Hepatocyte (in vitro differentiated cells): ENCODE results near the gene SRRM3. TPM values are rescaled to one million over a fixed set of nuclear protein-coding genes. Genes with fewer than 3 reads are reported as not detected.

ENCODE experiments used
- DNase-seq: peaks from one replicate; pipeline ENCODE4 v3.0.0-alpha.2; 2016; ENCODE audit warnings: low spot score
- H2AFZ ChIP-seq: fragments of 200-600 bp; sonication (generic); 2 replicates; pipeline ENCODE4 v1.6.0; 2016; ENCODE audit warnings: antibody characterized with exemption, mild to moderate bottlenecking
- H3K27ac ChIP-seq: fragments of 200-600 bp; sonication (generic); 2 replicates; pipeline ENCODE4 v1.5.1; 2016; ENCODE audit warnings: mild to moderate bottlenecking
- H3K27me3 ChIP-seq: fragments of 200-600 bp; sonication (generic); 2 replicates; pipeline ENCODE4 v1.6.1; 2016
- H3K36me3 ChIP-seq: fragments of 200-600 bp; sonication (generic); replicated peaks from 2 replicates; pipeline ENCODE4 v1.5.1; 2016; ENCODE audit warnings: low read depth; ENCODE audit not compliant: insufficient read depth
- H3K4me1 ChIP-seq: fragments of 200-600 bp; sonication (generic); 2 replicates; pipeline ENCODE4 v1.5.1; 2016; ENCODE audit warnings: mild to moderate bottlenecking, moderate library complexity; ENCODE audit not compliant: insufficient read depth
- H3K4me2 ChIP-seq: fragments of 200-600 bp; sonication (generic); 2 replicates; pipeline ENCODE4 v1.6.0; 2016
- H3K4me3 ChIP-seq: fragments of 200-600 bp; sonication (generic); 2 replicates; pipeline ENCODE4 v1.5.1; 2016; ENCODE audit warnings: mild to moderate bottlenecking
- H3K79me2 ChIP-seq: fragments of 200-600 bp; sonication (generic); 2 replicates; pipeline ENCODE4 v1.6.0; 2017; ENCODE audit warnings: mild to moderate bottlenecking
- H3K9me2 ChIP-seq: fragments of 200-600 bp; sonication (generic); replicated peaks from 2 replicates; pipeline ENCODE4 v1.6.0; 2017; ENCODE audit warnings: mild to moderate bottlenecking; ENCODE audit not compliant: insufficient read depth
- H3K9me3 ChIP-seq: fragments of 200-600 bp; sonication (generic); 2 replicates; pipeline ENCODE4 v1.5.1; 2016; ENCODE audit warnings: low read depth, mild to moderate bottlenecking
- H4K20me1 ChIP-seq: fragments of 200-600 bp; sonication (generic); 2 replicates; pipeline ENCODE4 v1.6.0; 2016; ENCODE audit warnings: mild to moderate bottlenecking; ENCODE audit not compliant: insufficient read depth, poor library complexity, severe bottlenecking
- EZH2 ChIP-seq: fragments of 200-600 bp; sonication (generic); IDR thresholded peaks from 2 replicates; pipeline ENCODE4 v1.6.1; 2016; ENCODE audit warnings: antibody characterized with exemption, mild to moderate bottlenecking, borderline replicate concordance
- EZH2phosphoT487 ChIP-seq: fragments of 200-600 bp; sonication (generic); IDR thresholded peaks from one replicate; pipeline ENCODE4 v1.6.1; 2018; ENCODE audit warnings: antibody characterized with exemption, mild to moderate bottlenecking, low read depth, moderate library complexity; ENCODE audit not compliant: unreplicated experiment, severe bottlenecking
- WGBS: methylation state at CpG from one replicate; pipeline ENCODE4 v1.1.6; 2016; ENCODE audit warnings: low lambda C conversion rate; ENCODE audit errors: missing lambda C conversion rate; 5-methylcytosine and 5-hydroxymethylcytosine counted together
- polyA plus RNA-seq: library from polyadenylated mRNA; unstranded; fragments of >200 nt; fragmentation: Nextera tagmentation; extraction: Ambion mirVana; gene quantifications from 2 replicates; pipeline ENCODE4 v1.2.1, GENCODE V29; 2016
- total RNA-seq: library from RNA; depleted of rRNA; stranded (reverse); fragments of >200 nt; gene quantifications from 2 replicates; pipeline ENCODE4 v1.2.3, GENCODE V29; 2014
- TF ChIP-seq, protein P1 (sequence below): fragments of 200-600 bp; sonication (generic); IDR thresholded peaks from 2 replicates; pipeline ENCODE4 v1.5.1; 2016; ENCODE audit warnings: antibody characterized with exemption, mild to moderate bottlenecking; ENCODE audit not compliant: poor library complexity

Gene SRRM3
- total and polyA plus RNA-seq, 2 experiments from 2014 or later: 1.5 to 2.3 TPM

GRCh38 chr7:76247938-76248337, 46.2 kb downstream of the SRRM3 start:
- Histone ChIP-seq H3K36me3 (no peaks in the 10 kb centered on the region), H3K27me3 (no peaks in the 10 kb centered on the region), H2AFZ (no peak overlapping the region), H3K4me1 (peaks cover 6% of the 10 kb centered on the region), H3K4me2 (no peak overlapping the region), H3K4me3 (no peak overlapping the region), H3K9me2 (no peaks in the 10 kb centered on the region), H3K79me2 (no peaks in the 10 kb centered on the region), H4K20me1 (no peaks in the 10 kb centered on the region), H3K9me3 (no peaks in the 10 kb centered on the region), H3K27ac (no peak overlapping the region)
- 90% methylated on average over 10 of the region's 10 CpGs for WGBS
- DNase-seq: no peak
- TF ChIP-seq EZH2 (no peak), EZH2phosphoT487 (no peak)
- TF ChIP-seq, protein P1, sequence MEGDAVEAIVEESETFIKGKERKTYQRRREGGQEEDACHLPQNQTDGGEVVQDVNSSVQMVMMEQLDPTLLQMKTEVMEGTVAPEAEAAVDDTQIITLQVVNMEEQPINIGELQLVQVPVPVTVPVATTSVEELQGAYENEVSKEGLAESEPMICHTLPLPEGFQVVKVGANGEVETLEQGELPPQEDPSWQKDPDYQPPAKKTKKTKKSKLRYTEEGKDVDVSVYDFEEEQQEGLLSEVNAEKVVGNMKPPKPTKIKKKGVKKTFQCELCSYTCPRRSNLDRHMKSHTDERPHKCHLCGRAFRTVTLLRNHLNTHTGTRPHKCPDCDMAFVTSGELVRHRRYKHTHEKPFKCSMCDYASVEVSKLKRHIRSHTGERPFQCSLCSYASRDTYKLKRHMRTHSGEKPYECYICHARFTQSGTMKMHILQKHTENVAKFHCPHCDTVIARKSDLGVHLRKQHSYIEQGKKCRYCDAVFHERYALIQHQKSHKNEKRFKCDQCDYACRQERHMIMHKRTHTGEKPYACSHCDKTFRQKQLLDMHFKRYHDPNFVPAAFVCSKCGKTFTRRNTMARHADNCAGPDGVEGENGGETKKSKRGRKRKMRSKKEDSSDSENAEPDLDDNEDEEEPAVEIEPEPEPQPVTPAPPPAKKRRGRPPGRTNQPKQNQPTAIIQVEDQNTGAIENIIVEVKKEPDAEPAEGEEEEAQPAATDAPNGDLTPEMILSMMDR: no peak

- H3K4me2 ChIP-seq: no peak overlapping the region
- no peaks in the 10 kb centered on the region for H3K9me3 ChIP-seq
- H4K20me1 ChIP-seq: no peaks in the 10 kb centered on the region
- H3K27me3 ChIP-seq: no peaks in the 10 kb centered on the region
- no peaks in the 10 kb centered on the region for H3K9me2 ChIP-seq
- no peaks in the 10 kb centered on the region for H3K79me2 ChIP-seq
- no peak for DNase-seq
- H3K36me3 ChIP-seq: no peaks in the 10 kb centered on the region
- no peak overlapping the region for H3K27ac ChIP-seq
- peaks cover 6% of the 10 kb centered on the region for H3K4me1 ChIP-seq
- H2AFZ ChIP-seq: no peak overlapping the region
- TF ChIP-seq, protein P1: no peak
- TF ChIP-seq EZH2phosphoT487: no peak
- TF ChIP-seq EZH2: no peak
- 83% methylated on average over 6 of the region's 6 CpGs for WGBS
- H3K4me3 ChIP-seq: no peak overlapping the region
Measured at GRCh38 chr7:76252021-76252420, 50.3 kb downstream of the SRRM3 start.

- Histone ChIP-seq H3K27me3 (peaks cover 5% of the 10 kb centered on the region), H4K20me1 (no peaks in the 10 kb centered on the region), H3K4me2 (no peak overlapping the region), H3K4me1 (peaks cover 6% of the 10 kb centered on the region), H3K27ac (no peak overlapping the region), H3K79me2 (no peaks in the 10 kb centered on the region), H3K36me3 (no peaks in the 10 kb centered on the region), H3K4me3 (no peak overlapping the region), H3K9me2 (no peaks in the 10 kb centered on the region), H3K9me3 (no peaks in the 10 kb centered on the region), H2AFZ (no peak overlapping the region)
- TF ChIP-seq, protein P1: no peak
- TF ChIP-seq EZH2 (no peak), EZH2phosphoT487 (no peak)
- WGBS: 95% methylated on average over 4 of the region's 4 CpGs
- no peak for DNase-seq
Measured at GRCh38 chr7:76254781-76255180, 53.1 kb downstream of the SRRM3 start.

- no peak for DNase-seq
- no peak overlapping the region for H2AFZ ChIP-seq
- no peaks in the 10 kb centered on the region for H3K9me2 ChIP-seq
- no peak overlapping the region for H3K4me2 ChIP-seq
- H4K20me1 ChIP-seq: no peaks in the 10 kb centered on the region
- no peak for TF ChIP-seq EZH2
- no peak for TF ChIP-seq EZH2phosphoT487
- TF ChIP-seq, protein P1: no peak
- WGBS: 75% methylated on average over 8 of the region's 8 CpGs
- H3K9me3 ChIP-seq: no peaks in the 10 kb centered on the region
- H3K36me3 ChIP-seq: no peaks in the 10 kb centered on the region
- no peaks in the 10 kb centered on the region for H3K79me2 ChIP-seq
- no peak overlapping the region for H3K4me3 ChIP-seq
- H3K27me3 ChIP-seq: peaks cover 5% of the 10 kb centered on the region
- no peak overlapping the region for H3K27ac ChIP-seq
- H3K4me1 ChIP-seq: no peaks in the 10 kb centered on the region
Measured at GRCh38 chr7:76257973-76258372, 56.3 kb downstream of the SRRM3 start.
